Hepatocyte (in vitro differentiated cells): ENCODE results near the gene ZNF3. TPM values are rescaled to one million over a fixed set of nuclear protein-coding genes. Genes with fewer than 3 reads are reported as not detected.
A peak's percentile ranks its signal among the peaks of the same experiment; 100 is the strongest.

Experiments
- DNase-seq: peaks from one replicate; pipeline ENCODE4 v3.0.0-alpha.2; 2016; ENCODE audit warnings: low spot score
- H2AFZ ChIP-seq: fragments of 200-600 bp; sonication (generic); 2 replicates; pipeline ENCODE4 v1.6.0; 2016; ENCODE audit warnings: antibody characterized with exemption, mild to moderate bottlenecking
- H3K27ac ChIP-seq: fragments of 200-600 bp; sonication (generic); 2 replicates; pipeline ENCODE4 v1.5.1; 2016; ENCODE audit warnings: mild to moderate bottlenecking
- H3K27me3 ChIP-seq: fragments of 200-600 bp; sonication (generic); 2 replicates; pipeline ENCODE4 v1.6.1; 2016
- H3K36me3 ChIP-seq: fragments of 200-600 bp; sonication (generic); replicated peaks from 2 replicates; pipeline ENCODE4 v1.5.1; 2016; ENCODE audit warnings: low read depth; ENCODE audit not compliant: insufficient read depth
- H3K4me1 ChIP-seq: fragments of 200-600 bp; sonication (generic); 2 replicates; pipeline ENCODE4 v1.5.1; 2016; ENCODE audit warnings: mild to moderate bottlenecking, moderate library complexity; ENCODE audit not compliant: insufficient read depth
- H3K4me2 ChIP-seq: fragments of 200-600 bp; sonication (generic); 2 replicates; pipeline ENCODE4 v1.6.0; 2016
- H3K4me3 ChIP-seq: fragments of 200-600 bp; sonication (generic); 2 replicates; pipeline ENCODE4 v1.5.1; 2016; ENCODE audit warnings: mild to moderate bottlenecking
- H3K79me2 ChIP-seq: fragments of 200-600 bp; sonication (generic); 2 replicates; pipeline ENCODE4 v1.6.0; 2017; ENCODE audit warnings: mild to moderate bottlenecking
- H3K9me2 ChIP-seq: fragments of 200-600 bp; sonication (generic); replicated peaks from 2 replicates; pipeline ENCODE4 v1.6.0; 2017; ENCODE audit warnings: mild to moderate bottlenecking; ENCODE audit not compliant: insufficient read depth
- H3K9me3 ChIP-seq: fragments of 200-600 bp; sonication (generic); 2 replicates; pipeline ENCODE4 v1.5.1; 2016; ENCODE audit warnings: low read depth, mild to moderate bottlenecking
- H4K20me1 ChIP-seq: fragments of 200-600 bp; sonication (generic); 2 replicates; pipeline ENCODE4 v1.6.0; 2016; ENCODE audit warnings: mild to moderate bottlenecking; ENCODE audit not compliant: insufficient read depth, poor library complexity, severe bottlenecking
- EZH2 ChIP-seq: fragments of 200-600 bp; sonication (generic); IDR thresholded peaks from 2 replicates; pipeline ENCODE4 v1.6.1; 2016; ENCODE audit warnings: antibody characterized with exemption, mild to moderate bottlenecking, borderline replicate concordance
- EZH2phosphoT487 ChIP-seq: fragments of 200-600 bp; sonication (generic); IDR thresholded peaks from one replicate; pipeline ENCODE4 v1.6.1; 2018; ENCODE audit warnings: antibody characterized with exemption, mild to moderate bottlenecking, low read depth, moderate library complexity; ENCODE audit not compliant: unreplicated experiment, severe bottlenecking
- WGBS: methylation state at CpG from one replicate; pipeline ENCODE4 v1.1.6; 2016; ENCODE audit warnings: low lambda C conversion rate; ENCODE audit errors: missing lambda C conversion rate; 5-methylcytosine and 5-hydroxymethylcytosine counted together
- polyA plus RNA-seq: library from polyadenylated mRNA; unstranded; fragments of >200 nt; fragmentation: Nextera tagmentation; extraction: Ambion mirVana; gene quantifications from 2 replicates; pipeline ENCODE4 v1.2.1, GENCODE V29; 2016
- total RNA-seq: library from RNA; depleted of rRNA; stranded (reverse); fragments of >200 nt; gene quantifications from 2 replicates; pipeline ENCODE4 v1.2.3, GENCODE V29; 2014
- TF ChIP-seq, protein P1 (sequence below): fragments of 200-600 bp; sonication (generic); IDR thresholded peaks from 2 replicates; pipeline ENCODE4 v1.5.1; 2016; ENCODE audit warnings: antibody characterized with exemption, mild to moderate bottlenecking; ENCODE audit not compliant: poor library complexity

Gene ZNF3
- total and polyA plus RNA-seq, 2 experiments from 2014 or later = 20.7 to 35.6 TPM

DNA sequence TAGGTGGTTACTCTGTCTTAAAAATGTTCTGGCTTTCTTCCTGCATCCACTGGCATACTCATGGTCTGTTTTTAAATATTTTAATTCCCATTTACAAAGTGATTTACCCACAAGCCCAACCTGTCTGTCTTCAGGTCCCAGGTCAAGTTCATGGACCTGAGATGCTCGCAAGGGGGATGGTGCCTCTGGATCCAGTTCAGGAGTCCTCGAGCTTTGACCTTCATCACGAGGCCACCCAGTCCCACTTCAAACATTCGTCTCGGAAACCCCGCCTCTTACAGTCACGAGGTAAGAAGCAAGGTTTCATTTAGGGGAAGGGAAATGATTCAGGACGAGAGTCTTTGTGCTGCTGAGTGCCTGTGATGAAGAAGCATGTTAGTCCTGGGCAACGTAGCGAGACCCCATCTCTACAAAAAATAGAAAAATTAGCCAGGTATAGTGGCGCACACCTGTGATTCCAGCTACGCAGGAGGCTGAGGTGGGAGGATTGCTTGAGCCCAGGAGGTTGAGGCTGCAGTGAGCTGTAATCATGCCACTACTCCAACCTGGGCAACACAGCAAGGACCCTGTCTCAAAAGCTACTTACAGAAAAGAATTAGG is 57.4 kb downstream of the ZNF3 start:
- 92% methylated on average over 12 of the region's 12 CpGs for WGBS
- Histone ChIP-seq H3K79me2 (peaks cover 68% of the 10 kb centered on the region), H3K9me2 (no peaks in the 10 kb centered on the region), H3K27me3 (no peaks in the 10 kb centered on the region), H3K4me1 (peaks cover 5% of the 10 kb centered on the region), H3K27ac (no peak overlapping the region), H3K4me3 (no peak overlapping the region), H4K20me1 (peaks cover 25% of the 10 kb centered on the region), H3K4me2 (no peak overlapping the region), H2AFZ (no peak overlapping the region), H3K36me3 (no peaks in the 10 kb centered on the region), H3K9me3 (no peaks in the 10 kb centered on the region)
- TF ChIP-seq EZH2 = no peak
- TF ChIP-seq, protein P1, sequence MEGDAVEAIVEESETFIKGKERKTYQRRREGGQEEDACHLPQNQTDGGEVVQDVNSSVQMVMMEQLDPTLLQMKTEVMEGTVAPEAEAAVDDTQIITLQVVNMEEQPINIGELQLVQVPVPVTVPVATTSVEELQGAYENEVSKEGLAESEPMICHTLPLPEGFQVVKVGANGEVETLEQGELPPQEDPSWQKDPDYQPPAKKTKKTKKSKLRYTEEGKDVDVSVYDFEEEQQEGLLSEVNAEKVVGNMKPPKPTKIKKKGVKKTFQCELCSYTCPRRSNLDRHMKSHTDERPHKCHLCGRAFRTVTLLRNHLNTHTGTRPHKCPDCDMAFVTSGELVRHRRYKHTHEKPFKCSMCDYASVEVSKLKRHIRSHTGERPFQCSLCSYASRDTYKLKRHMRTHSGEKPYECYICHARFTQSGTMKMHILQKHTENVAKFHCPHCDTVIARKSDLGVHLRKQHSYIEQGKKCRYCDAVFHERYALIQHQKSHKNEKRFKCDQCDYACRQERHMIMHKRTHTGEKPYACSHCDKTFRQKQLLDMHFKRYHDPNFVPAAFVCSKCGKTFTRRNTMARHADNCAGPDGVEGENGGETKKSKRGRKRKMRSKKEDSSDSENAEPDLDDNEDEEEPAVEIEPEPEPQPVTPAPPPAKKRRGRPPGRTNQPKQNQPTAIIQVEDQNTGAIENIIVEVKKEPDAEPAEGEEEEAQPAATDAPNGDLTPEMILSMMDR = no peak
- no peak for TF ChIP-seq EZH2phosphoT487
- DNase-seq = no peak

DNA sequence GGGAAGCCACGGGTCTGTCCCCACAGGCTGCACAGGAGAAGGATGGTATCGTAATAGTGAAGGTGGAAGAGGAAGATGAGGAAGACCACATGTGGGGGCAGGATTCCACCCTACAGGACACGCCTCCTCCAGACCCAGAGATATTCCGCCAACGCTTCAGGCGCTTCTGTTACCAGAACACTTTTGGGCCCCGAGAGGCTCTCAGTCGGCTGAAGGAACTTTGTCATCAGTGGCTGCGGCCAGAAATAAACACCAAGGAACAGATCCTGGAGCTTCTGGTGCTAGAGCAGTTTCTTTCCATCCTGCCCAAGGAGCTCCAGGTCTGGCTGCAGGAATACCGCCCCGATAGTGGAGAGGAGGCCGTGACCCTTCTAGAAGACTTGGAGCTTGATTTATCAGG is 58.0 kb downstream of the ZNF3 start:
- no peak overlapping the region for H3K4me3 ChIP-seq
- WGBS = 96% methylated on average over 12 of the region's 12 CpGs
- H3K4me2 ChIP-seq = peak overlapping the region; percentile 8
- no peak for DNase-seq
- H3K9me2 ChIP-seq = no peaks in the 10 kb centered on the region
- H2AFZ ChIP-seq = no peak overlapping the region
- H3K79me2 ChIP-seq = peaks cover 74% of the 10 kb centered on the region
- peaks cover 5% of the 10 kb centered on the region for H3K4me1 ChIP-seq
- H3K9me3 ChIP-seq = no peaks in the 10 kb centered on the region
- peaks cover 28% of the 10 kb centered on the region for H4K20me1 ChIP-seq
- TF ChIP-seq EZH2 (no peak), EZH2phosphoT487 (no peak)
- TF ChIP-seq, protein P1 = no peak
- H3K27ac ChIP-seq = peak overlapping the region; percentile 27
- no peaks in the 10 kb centered on the region for H3K27me3 ChIP-seq
- no peaks in the 10 kb centered on the region for H3K36me3 ChIP-seq

DNA sequence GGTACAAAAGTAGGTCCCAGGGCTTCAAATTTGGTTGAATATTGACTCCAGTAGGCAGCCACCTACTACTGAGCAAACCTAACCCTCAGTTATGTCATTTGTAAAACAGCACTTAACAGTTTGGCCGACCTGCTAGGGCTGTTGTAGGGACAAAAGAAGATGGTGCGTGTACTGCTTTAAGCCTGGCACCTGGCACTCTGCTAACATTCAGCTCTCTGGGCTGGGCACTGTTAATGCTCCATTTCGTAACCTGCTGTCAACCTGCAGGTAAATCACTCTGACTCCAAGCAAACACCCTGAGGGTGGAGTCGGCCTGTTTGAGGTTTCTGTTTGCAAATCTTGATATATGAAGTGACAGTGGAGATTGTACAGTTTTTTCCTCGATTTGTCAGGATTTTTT is 58.9 kb downstream of the ZNF3 start:
- WGBS = 71% methylated on average over 5 of the region's 5 CpGs
- H3K27ac ChIP-seq = no peak overlapping the region
- TF ChIP-seq EZH2 (no peak), EZH2phosphoT487 (no peak)
- TF ChIP-seq, protein P1 = no peak

DNA sequence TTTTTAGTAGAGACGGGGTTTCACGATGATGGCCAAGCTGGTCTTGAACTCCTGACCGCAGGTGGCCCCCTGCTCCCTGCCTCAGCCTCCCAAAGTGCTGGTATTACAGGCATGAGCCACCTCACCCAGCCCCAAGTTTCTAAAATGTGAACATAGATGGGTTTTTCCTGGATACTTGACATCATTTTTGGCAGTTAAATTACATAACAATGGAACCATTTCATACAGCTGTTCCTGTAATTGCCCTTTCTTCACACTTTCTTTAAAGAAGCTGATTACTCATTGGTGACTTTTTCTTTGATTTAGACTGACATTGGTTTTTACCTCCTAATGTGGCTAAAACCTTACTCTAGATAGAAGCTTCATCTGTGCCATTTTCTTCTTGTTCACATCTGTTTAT is 60.2 kb downstream of the ZNF3 start:
- Histone ChIP-seq H4K20me1 (peaks cover 42% of the 10 kb centered on the region), H3K4me3 (no peak overlapping the region), H3K36me3 (no peaks in the 10 kb centered on the region), H3K27me3 (no peaks in the 10 kb centered on the region), H3K4me2 (no peak overlapping the region), H3K9me2 (no peaks in the 10 kb centered on the region), H3K79me2 (peaks cover 87% of the 10 kb centered on the region), H2AFZ (no peak overlapping the region), H3K4me1 (peaks cover 16% of the 10 kb centered on the region), H3K9me3 (no peaks in the 10 kb centered on the region), H3K27ac (no peak overlapping the region)
- DNase-seq = no peak
- TF ChIP-seq EZH2phosphoT487 (no peak), EZH2 (no peak)
- TF ChIP-seq, protein P1 = no peak
- 90% methylated on average over 3 of the region's 3 CpGs for WGBS

More for the DNA sequence above, 58.9 kb downstream of the ZNF3 start:
- Histone ChIP-seq H3K4me3 (no peak overlapping the region), H2AFZ (no peak overlapping the region), H3K27me3 (no peaks in the 10 kb centered on the region), H3K9me2 (no peaks in the 10 kb centered on the region), H4K20me1 (peaks cover 33% of the 10 kb centered on the region), H3K9me3 (no peaks in the 10 kb centered on the region), H3K4me2 (no peak overlapping the region), H3K79me2 (peaks cover 83% of the 10 kb centered on the region), H3K36me3 (no peaks in the 10 kb centered on the region), H3K4me1 (peaks cover 5% of the 10 kb centered on the region)
- DNase-seq = peak; percentile 52
